SH-SY5Y (cell line): ENCODE data around the gene PACSIN3.

Source experiments
- GATA2 ChIP-seq: IDR thresholded peaks from 2 replicates; pipeline ENCODE4 v1.6.1; 2011; ENCODE audit warnings: mild to moderate bottlenecking, low read depth, low read length
- GATA3 ChIP-seq: IDR thresholded peaks from 2 replicates; pipeline ENCODE4 v1.6.1; 2011; ENCODE audit warnings: low read depth, mild to moderate bottlenecking, low read length, moderate library complexity

- TF ChIP-seq GATA2: no peak
- no peak for TF ChIP-seq GATA3
Measured at GRCh38 chr11:47184711-47185304, 1.4 kb downstream of the PACSIN3 start.
